Dermis microvascular lymphatic vessel endothelial cell (primary cell): Measurements from ENCODE around the gene PCDHA11. TPM values are rescaled to one million over a fixed set of nuclear protein-coding genes. Genes with fewer than 3 reads are reported as not detected.

ENCODE experiments used
- total RNA-seq: library from RNA; depleted of rRNA; stranded (reverse); fragments of >200 nt; gene quantifications from 2 replicates; pipeline ENCODE4 v1.2.1, GENCODE V29; 2014

PCDHA11 gene
- total RNA-seq, 1 donor from 2014 or later: not detected

Other genes with a start within 250 kb of the PCDHA11 start
- 1.9 and 10.7 TPM in 2 replicates for gene CD14, start 235.8 kb upstream of the PCDHA11 start, total RNA-seq
- 8.5 and 12.4 TPM in 2 replicates for gene TMCO6, start 229.5 kb upstream of the PCDHA11 start, total RNA-seq
- 60.2 and 70.5 TPM in 2 replicates for gene NDUFA2, start 221.3 kb upstream of the PCDHA11 start, total RNA-seq
- 51.1 and 51.2 TPM in 2 replicates for gene IK, start 221.1 kb upstream of the PCDHA11 start, total RNA-seq
- gene WDR55, start 204.1 kb upstream of the PCDHA11 start, total RNA-seq: 24.6 and 31.7 TPM in 2 replicates
- 0.13 TPM in 2 replicates for gene DND1, start 195.4 kb upstream of the PCDHA11 start, total RNA-seq
- 46.0 and 48.0 TPM in 2 replicates for gene HARS1, start 177.6 kb upstream of the PCDHA11 start, total RNA-seq
- gene HARS2, start 177.5 kb upstream of the PCDHA11 start, total RNA-seq: 23.3 and 23.6 TPM in 2 replicates
- gene ZMAT2, start 168.5 kb upstream of the PCDHA11 start, total RNA-seq: 30.3 and 33.4 TPM in 2 replicates
- under 0.01 TPM in 1 of 2 replicates, not detected in the other for gene PCDHA1, start 82.8 kb upstream of the PCDHA11 start, total RNA-seq
- gene PCDHA2, start 74.1 kb upstream of the PCDHA11 start, total RNA-seq: under 0.01 TPM in 1 of 2 replicates, not detected in the other
- 0.13 and 0.25 TPM in 2 replicates for gene PCDHA3, start 67.9 kb upstream of the PCDHA11 start, total RNA-seq
- under 0.01 and 0.25 TPM in 2 replicates for gene PCDHA4, start 61.9 kb upstream of the PCDHA11 start, total RNA-seq
- under 0.01 TPM in 2 replicates for gene PCDHA5, start 47.3 kb upstream of the PCDHA11 start, total RNA-seq
- 0.25 TPM in 1 of 2 replicates, not detected in the other for gene PCDHA6, start 41.0 kb upstream of the PCDHA11 start, total RNA-seq
- 0.13 and 0.38 TPM in 2 replicates for gene PCDHA7, start 34.7 kb upstream of the PCDHA11 start, total RNA-seq
- gene PCDHA8, start 27.8 kb upstream of the PCDHA11 start, total RNA-seq: 0.13 TPM in 1 of 2 replicates, not detected in the other
- gene PCDHA9, start 20.6 kb upstream of the PCDHA11 start, total RNA-seq: under 0.01 TPM in 2 replicates
- under 0.01 and 0.13 TPM in 2 replicates for gene PCDHA10, start 13.1 kb upstream of the PCDHA11 start, total RNA-seq
- gene PCDHA12, start 6.4 kb downstream of the PCDHA11 start, total RNA-seq: under 0.01 TPM in 1 of 2 replicates, not detected in the other
- gene PCDHA13, start 13.2 kb downstream of the PCDHA11 start, total RNA-seq: under 0.01 TPM in 2 replicates
- 0.13 TPM in 1 of 2 replicates, not detected in the other for gene PCDHAC1, start 57.3 kb downstream of the PCDHA11 start, total RNA-seq
- gene PCDHAC2, start 97.5 kb downstream of the PCDHA11 start, total RNA-seq: 0.13 TPM in 2 replicates
- not detected in 2 replicates for gene PCDHB1, start 182.4 kb downstream of the PCDHA11 start, total RNA-seq
- 0.39 and 1.3 TPM in 2 replicates for gene PCDHB2, start 225.7 kb downstream of the PCDHA11 start, total RNA-seq
- 0.26 and 1.1 TPM in 2 replicates for gene PCDHB3, start 231.5 kb downstream of the PCDHA11 start, total RNA-seq